ENCODE measurements around the gene XPO6.

- TF ChIP-seq BHLHE40 (IDR thresholded peaks at IDR 0.05; ENCODE audit: borderline replicate concordance) = no peak
- TF ChIP-seq ELF4 (IDR thresholded peaks at IDR 0.05) = no peak
- TF ChIP-seq SUZ12 (IDR thresholded peaks at IDR 0.05) = no peak
These were observed 101.7 kb downstream of the XPO6 start for GRCh38 chr16:28110074-28110473.

Measured in HEK293T (cell line).